Retina (tissue), 1 donor: ENCODE results near the gene RIOK3.
"Not testable (repeated sequence)": the region's sequence is repeated elsewhere in the genome, so short reads cannot be mapped to it uniquely, and the experiment has no call there.

Source experiments
- DNase-seq: peaks from one replicate; pipeline ENCODE4 v3.0.0-alpha.2; 2016

Gene RIOK3

GRCh38 chr18:23452728-23453679, at the start of gene RIOK3:
Gene RIOK3, plus strand, starts transcription at chr18:23453287. Its CDS starts 153 bp downstream, at chr18:23453440.
- DNase-seq = peak; percentile 97

DNA sequence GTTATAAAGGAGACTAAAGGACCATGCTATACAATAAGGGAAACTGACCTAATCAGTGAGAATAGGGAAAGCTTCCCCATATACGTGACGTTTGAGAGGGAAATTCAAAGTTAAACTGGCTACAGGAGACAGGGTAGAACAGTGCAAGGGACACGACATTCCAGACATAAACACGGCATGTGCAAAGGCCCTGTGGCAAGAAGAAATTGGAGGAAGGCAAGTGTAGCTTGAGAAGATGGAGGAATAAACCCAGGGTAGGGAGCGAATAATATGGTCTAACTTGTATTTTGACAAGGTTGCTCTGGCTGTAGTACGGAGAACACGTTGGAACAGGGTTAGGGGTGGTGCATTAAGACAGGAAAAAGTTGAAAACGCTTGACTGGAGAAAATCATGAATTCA, 49.8 kb upstream of the RIOK3 start:
- DNase-seq = no peak

GRCh38 chr18:23405636-23406035, 47.5 kb upstream of the RIOK3 start:
- no peak for DNase-seq

DNA sequence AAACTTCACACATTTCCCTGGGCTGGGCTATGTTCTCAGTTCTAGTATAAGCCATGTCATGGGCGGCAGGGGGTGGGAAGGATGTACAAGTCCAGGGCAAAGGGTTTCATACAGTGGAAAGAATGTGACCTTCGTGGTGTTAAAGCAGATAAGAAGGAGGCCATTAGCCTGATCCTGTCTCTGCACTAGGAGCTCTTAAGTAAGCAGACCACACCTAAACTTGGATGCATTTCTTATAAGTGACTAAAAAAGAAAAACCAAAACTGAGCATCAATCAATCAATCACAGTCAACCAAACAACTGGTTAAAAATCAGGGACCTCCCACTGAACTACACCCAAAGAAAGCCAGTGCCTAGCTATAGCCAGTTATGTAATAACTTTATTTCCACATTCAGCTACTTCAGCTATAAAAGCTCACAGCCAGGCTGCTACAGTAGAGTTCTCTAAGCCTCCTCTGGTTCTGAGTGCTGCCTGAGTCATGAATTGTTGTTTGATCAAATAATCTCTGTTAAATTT, 46.8 kb upstream of the RIOK3 start:
- DNase-seq = no peak

- DNase-seq = no peak
Measured at GRCh38 chr18:23412351-23412964, 40.6 kb upstream of the RIOK3 start.

DNA sequence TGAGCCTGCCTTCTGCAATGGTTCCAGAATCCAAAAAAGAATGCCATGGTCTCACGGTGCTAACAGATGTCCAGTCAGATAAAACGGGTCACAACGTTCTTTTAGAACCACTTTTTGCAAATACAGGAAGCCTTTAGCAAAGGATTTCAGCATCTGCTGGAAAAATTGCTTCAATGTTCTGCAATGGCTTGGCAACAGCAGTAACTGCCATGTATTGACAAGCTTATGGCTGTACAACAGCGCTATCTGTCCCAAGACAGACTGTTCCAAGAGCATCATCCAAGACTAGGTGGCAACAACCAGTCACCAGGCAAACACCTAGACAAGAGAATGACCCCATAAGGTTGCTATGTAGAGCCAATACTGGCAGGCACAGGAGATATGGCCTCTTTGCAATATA, 37.6 kb upstream of the RIOK3 start:
- DNase-seq = no peak

- DNase-seq = no peak
Measured at GRCh38 chr18:23416298-23416697, 36.8 kb upstream of the RIOK3 start.

DNA sequence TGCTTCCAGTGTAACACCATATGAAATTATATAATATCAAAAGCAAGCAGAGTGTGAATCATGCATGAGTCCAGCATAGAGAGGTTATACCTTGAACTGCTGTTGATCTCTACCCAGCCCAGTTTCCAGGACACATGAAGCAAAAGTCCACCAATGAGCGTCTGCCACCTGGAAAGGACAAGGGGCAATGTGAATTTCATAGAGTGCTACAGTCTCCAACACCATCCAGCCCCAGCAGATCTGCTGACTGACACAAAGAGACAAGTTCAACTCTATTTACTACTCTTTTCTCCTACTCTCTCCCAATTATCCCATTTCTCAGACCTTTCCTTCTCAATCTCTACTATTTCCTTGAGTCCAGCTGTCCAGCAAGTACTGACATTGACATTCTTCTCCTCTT, 31.8 kb upstream of the RIOK3 start:
- no peak for DNase-seq

GRCh38 chr18:23422751-23423418, 30.2 kb upstream of the RIOK3 start:
- peak; percentile 13 for DNase-seq

DNA sequence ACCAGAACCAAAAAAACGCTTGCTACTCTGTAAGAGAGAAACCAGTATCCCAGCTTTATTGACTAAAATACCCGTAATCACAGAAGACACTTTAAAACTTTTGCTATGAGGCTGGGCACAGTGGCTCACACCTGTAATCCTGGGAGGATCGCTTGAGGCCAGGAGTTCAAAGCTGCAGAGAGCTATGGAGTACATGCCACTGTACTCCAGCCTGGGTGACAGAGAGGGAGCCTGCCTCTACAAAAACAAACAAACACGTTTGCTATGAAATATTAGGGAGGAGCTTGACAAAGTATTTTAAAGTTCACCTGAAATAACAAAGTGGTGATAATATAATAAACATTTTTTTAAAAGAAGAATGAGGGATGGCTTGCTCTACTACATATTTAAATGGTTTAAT, 28.5 kb upstream of the RIOK3 start:
- DNase-seq = no peak

DNA sequence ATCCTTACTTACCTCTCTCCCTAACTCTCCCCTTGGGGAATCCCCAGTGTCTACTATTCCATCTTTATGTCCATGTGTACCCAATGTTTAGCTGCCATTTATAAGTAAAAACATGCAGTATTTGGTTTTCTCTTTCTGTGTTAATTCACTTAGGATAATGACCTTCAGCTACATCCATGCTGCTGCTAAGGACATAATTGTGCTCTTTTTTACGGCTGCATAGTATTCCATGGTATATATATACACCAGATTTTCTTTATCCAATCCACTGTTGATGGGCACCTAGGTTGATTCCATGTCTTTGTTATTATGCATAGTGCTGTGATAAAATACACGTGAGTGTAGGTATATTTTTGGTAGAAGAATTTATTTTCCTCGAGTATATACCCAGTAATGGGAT, 24.3 kb upstream of the RIOK3 start:
- DNase-seq = no peak

DNA sequence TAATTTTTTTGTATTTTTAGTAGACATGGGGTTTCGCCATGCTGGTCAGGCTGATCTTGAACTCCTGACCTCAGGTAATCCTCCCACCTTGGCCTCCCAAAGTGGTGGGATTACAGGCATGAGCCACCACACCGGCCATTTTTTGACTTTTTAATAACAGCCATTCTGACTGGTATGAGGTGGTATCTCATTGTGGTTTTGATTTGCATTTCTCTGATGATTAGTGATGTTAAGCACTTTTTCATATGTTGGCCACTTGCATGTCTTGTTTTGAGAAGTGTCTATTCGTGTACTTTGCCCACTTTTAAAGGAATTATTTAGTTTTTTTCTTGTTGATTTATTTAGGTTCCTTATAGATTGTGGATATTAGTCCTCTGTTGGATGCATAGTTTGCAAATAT, 23.5 kb upstream of the RIOK3 start:
- DNase-seq = not testable (repeated sequence)

GRCh38 chr18:23433360-23433759, 19.7 kb upstream of the RIOK3 start:
- DNase-seq = no peak

DNA sequence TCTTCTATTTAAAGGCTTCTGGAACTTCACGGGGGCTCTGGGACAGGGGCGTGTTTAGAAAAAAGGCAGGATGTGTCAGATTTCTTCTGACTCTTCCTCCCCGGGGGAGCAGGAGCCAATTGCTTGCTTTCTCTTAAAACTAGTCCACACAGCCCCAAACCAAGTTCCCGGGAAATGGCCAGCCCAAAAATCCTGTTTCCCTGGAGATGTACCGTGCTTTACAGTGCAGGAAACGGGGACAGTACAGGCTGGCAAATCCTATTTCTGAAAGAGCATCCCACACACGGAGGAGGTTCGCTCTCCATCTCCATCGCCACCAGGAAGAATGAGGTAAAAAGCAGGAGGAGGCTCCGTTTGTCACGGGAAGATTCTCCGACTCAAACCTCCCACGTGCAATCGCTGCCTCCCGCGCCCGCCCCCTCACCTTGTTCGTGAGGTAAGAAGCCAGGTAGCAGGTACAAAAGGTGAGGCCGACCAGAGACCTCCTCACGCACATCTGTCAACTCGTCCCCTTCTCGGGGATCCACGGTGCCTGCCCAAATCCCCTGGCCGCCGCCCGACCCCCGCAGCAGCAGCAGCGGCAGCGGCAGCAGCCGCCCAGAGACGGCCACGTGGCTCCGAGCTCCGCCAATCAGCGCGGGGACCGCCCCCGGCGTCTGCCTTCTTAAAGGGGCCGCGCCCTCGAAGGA, 15.6 kb upstream of the RIOK3 start:
- DNase-seq = peak; percentile 89

DNA sequence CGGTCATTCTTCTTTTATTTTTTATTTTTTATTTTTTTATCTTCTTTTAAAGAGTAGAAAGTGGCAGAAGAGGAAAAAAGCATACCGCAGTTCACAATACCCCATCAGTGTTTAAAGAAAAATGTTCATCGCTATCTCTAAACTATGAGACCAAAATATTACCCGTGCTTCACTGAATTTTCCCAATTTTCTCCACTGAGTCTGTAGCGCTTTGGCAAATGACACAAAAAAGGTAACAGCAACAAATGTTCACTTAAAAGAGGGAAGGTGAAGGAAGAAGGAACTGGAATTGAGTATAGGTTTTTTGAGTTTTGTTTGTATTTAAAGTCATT, 15.1 kb upstream of the RIOK3 start:
- DNase-seq = no peak

DNA sequence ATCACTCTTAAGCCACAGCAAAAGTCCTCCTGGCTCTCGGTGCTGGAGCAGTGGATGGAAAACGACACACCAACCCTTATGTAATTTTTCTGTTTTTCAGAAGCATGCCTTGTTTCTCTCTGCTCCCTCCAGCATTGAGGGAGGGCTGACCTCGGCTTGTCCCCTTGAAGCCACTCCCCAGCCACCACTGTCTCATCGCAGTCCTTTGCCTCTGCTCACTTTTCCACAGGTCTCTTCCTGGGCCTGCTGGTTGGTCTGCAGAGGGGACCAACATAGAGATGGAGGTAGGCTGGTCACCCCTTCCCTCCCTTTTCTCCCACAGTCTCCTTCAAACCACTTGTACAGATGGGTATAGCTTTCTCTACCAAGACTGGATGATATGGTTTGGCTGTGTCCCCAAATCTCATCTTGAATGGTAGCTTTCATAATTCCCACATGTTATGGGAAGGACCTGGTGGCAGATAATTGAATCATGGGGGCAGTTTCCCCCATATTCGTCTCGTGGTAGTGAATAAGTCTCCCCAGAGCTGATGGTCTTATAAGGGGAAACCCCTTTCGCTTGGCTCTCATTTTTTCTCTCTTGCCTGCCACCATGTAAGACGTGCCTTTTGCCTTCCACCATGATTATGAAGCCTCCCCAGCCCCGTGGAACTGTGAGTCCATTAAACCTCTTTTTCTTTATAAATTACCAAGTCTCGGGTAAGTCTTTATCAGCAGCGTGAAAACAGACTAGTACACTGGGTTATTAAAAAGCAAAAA, 14.3 kb upstream of the RIOK3 start:
- DNase-seq = no peak

DNA sequence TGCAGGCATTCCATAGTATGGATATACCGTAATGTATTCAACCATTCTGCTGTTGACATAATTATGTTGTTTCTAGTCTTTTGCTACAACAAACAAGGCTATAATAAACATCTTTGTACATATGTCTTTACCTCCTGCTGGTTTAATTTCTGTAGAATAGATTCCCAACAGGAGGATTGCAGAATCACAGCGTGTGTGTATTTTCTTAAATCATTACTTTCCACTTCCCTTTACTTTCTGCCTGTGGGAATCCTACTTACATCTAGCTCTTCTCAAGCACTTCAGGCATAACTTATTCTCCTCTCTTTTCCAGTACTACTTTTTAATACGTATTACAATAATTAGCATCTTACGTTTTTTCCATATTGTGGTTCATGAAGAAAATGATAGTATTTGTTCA, 13.0 kb upstream of the RIOK3 start:
- no peak for DNase-seq

- no peak for DNase-seq
Measured at GRCh38 chr18:23442958-23443357, 10.1 kb upstream of the RIOK3 start.

- no peak for DNase-seq
Measured at GRCh38 chr18:23448291-23448690, 4.8 kb upstream of the RIOK3 start.

GRCh38 chr18:23450022-23450421, 3.1 kb upstream of the RIOK3 start:
- no peak for DNase-seq

GRCh38 chr18:23451011-23451410, 2.1 kb upstream of the RIOK3 start:
- no peak for DNase-seq

GRCh38 chr18:23451491-23451890, 1.6 kb upstream of the RIOK3 start:
- no peak for DNase-seq
